GM12878 (cell line): Measurements from ENCODE around the gene CCSER1. TPM values are rescaled to one million over a fixed set of nuclear protein-coding genes. Genes with fewer than 3 reads are reported as not detected.

Experiments used
- ATAC-seq: fragments of 200-7000 bp; cut with Tn5 transposase; 3 replicates; pipeline ENCODE4 v1.9.1; 2020; ENCODE audit warnings: mild to moderate bottlenecking, moderate library complexity
- BruUV-seq: library from RNA; stranded (reverse); fragments of 400-500 nt; replicated peaks from 2 replicates; lab custom pipeline; 2021; lab: Mats Ljungman, UMichigan
- CTCF ChIA-PET: fragments of 300-600 bp; sonication (Branson Sonifier 250); formaldehyde crosslinking; extraction: SDS; loops from one replicate; lab custom pipeline; 2021; ENCODE audit warnings: inconsistent platforms; lab: Yijun Ruan, JAX
- POLR2A ChIA-PET: fragments of 350-600 bp; formaldehyde crosslinking; extraction: SDS; loops from one replicate; lab custom pipeline; 2021; ENCODE audit warnings: inconsistent platforms; lab: Charles Lee
- RAD21 ChIA-PET: fragments of 300-600 bp; sonication (Branson Sonifier 250); formaldehyde crosslinking; loops from one replicate; lab custom pipeline; 2023; ENCODE audit warnings: antibody characterized with exemption; ENCODE audit not compliant: unreplicated experiment; lab: Charles Lee
- SMC1A ChIA-PET: fragments of 300-600 bp; sonication (Branson Sonifier 250); formaldehyde crosslinking; loops from one replicate; lab custom pipeline; 2023; ENCODE audit not compliant: unreplicated experiment, uncharacterized antibody; lab: Charles Lee
- DNase-seq: peaks from one replicate; pipeline ENCODE4 v3.0.0-alpha.2; 2011; ENCODE audit warnings: low read depth, low spot score
- FAIRE-seq: peaks from 3 replicates; lab custom pipeline; 2011; peaks lifted over from hg19 to GRCh38; lab: Jason Lieb, UNC
- H2AFZ ChIP-seq: 2 replicates; pipeline ENCODE4 v1.6.0; 2011; ENCODE audit warnings: low read depth, low read length, control low read depth; ENCODE audit not compliant: control insufficient read depth
- H3K27ac ChIP-seq: 2 replicates; pipeline ENCODE4 v1.5.1; 2011; ENCODE audit warnings: control low read depth; ENCODE audit not compliant: control insufficient read depth, insufficient read depth
- H3K27me3 ChIP-seq, 2 experiments: replicated peaks in 1 of 2; 2 replicates each; pipeline versions ENCODE4 v1.6.0 to v1.6.1; 2011; ENCODE audit warnings: low read length in 1 of 2; ENCODE audit not compliant: control insufficient read depth in 2 of 2, insufficient read depth in 2 of 2
- H3K36me3 ChIP-seq, 2 experiments: 2 replicates each; pipeline ENCODE4 v1.5.1; 2011; ENCODE audit warnings: low read length in 1 of 2; ENCODE audit not compliant: control insufficient read depth in 2 of 2, insufficient read depth in 2 of 2
- H3K4me1 ChIP-seq: 2 replicates; pipeline ENCODE4 v1.6.1; 2011; ENCODE audit warnings: mild to moderate bottlenecking, low read length, moderate library complexity, mixed read lengths; ENCODE audit not compliant: control insufficient read depth, insufficient read depth
- H3K4me2 ChIP-seq: 2 replicates; pipeline ENCODE4 v1.6.0; 2011; ENCODE audit warnings: control low read depth; ENCODE audit not compliant: control insufficient read depth, insufficient read depth
- H3K4me3 ChIP-seq: fragments of 200-600 bp; sonication (generic); 2 replicates; pipeline ENCODE4 v1.5.1; 2016
- H3K79me2 ChIP-seq: 2 replicates; pipeline ENCODE4 v1.6.0; 2011; ENCODE audit warnings: low read length; ENCODE audit not compliant: control insufficient read depth, insufficient read depth
- H3K9ac ChIP-seq: 2 replicates; pipeline ENCODE4 v1.8.0; 2011; ENCODE audit warnings: low read length, control low read depth, mixed read lengths; ENCODE audit not compliant: control insufficient read depth, insufficient read depth
- H3K9me3 ChIP-seq: replicated peaks from 3 replicates; pipeline ENCODE4 v1.5.1; 2011; ENCODE audit warnings: mild to moderate bottlenecking, low read length; ENCODE audit not compliant: control insufficient read depth, insufficient read depth
- H4K20me1 ChIP-seq: 2 replicates; pipeline ENCODE4 v1.6.0; 2011; ENCODE audit not compliant: control insufficient read depth, insufficient read depth
- IRF4 ChIP-seq: IDR thresholded peaks from 2 replicates; pipeline ENCODE4 v1.6.1; 2011; ENCODE audit warnings: low read depth, low read length
- JUNB ChIP-seq: IDR thresholded peaks from 2 replicates; pipeline ENCODE4 v1.6.1; 2016; ENCODE audit warnings: antibody characterized with exemption, mild to moderate bottlenecking
- NFIC ChIP-seq: IDR thresholded peaks from 2 replicates; pipeline ENCODE4 v1.6.1; 2012; ENCODE audit warnings: low read depth, mild to moderate bottlenecking, inconsistent platforms, low read length, moderate library complexity
- SIX5 ChIP-seq: IDR thresholded peaks from 2 replicates; pipeline ENCODE4 v1.6.1; 2011; ENCODE audit warnings: mild to moderate bottlenecking, low read depth, low read length, moderate library complexity; ENCODE audit not compliant: severe bottlenecking
- SMARCA5 ChIP-seq: fragments of 450-650 bp; IDR thresholded peaks from 2 replicates; pipeline ENCODE4 v1.6.1; 2017; ENCODE audit warnings: mild to moderate bottlenecking
- WGBS: methylation state at CpG from one replicate; pipeline ENCODE4 v1.1.6; 2016; ENCODE audit warnings: low lambda C conversion rate; ENCODE audit not compliant: insufficient replicate concordance, insufficient coverage; ENCODE audit errors: missing lambda C conversion rate; 5-methylcytosine and 5-hydroxymethylcytosine counted together
- in situ Hi-C: fragments of 300-500 bp; cut with MboI; formaldehyde crosslinking; loops from 9 replicates; pipeline ENCODE4 v1.14.3; 2018; ENCODE audit warnings: mixed read lengths
- intact Hi-C: fragments of 100-400 bp; cut with micrococcal nuclease; formaldehyde crosslinking; loops from one replicate; pipeline ENCODE4 v1.14.2; 2022; ENCODE audit not compliant: unreplicated experiment
- polyA plus RNA-seq, 11 experiments: library from polyadenylated mRNA; depleted of rRNA in 4 of 11; unstranded in 6 of 11; stranded (reverse) in 5 of 11; fragments of >200 nt; fragmentation: Nextera tagmentation in 4 of 11; fragmentation: Illumina TruSeq in 1 of 11; extraction: Ambion mirVana in 4 of 11; extraction: Trizol in 1 of 11; gene quantifications; 1 replicate in 1 of 11; 2 replicates in 10 of 11; pipeline versions ENCODE4 v1.2.1 to v1.2.3, GENCODE V29; 2011 to 2016; ENCODE audit warnings: inconsistent platforms in 2 of 11, missing spikeins in 2 of 11, low read depth in 1 of 11
- total RNA-seq, 4 experiments: library from RNA; depleted of rRNA in 3 of 4; stranded (reverse); fragments of >200 nt in 3 of 4; fragmentation: Illumina TruSeq in 1 of 4; extraction: Trizol in 1 of 4; gene quantifications; 2 replicates each; pipeline versions ENCODE4 v1.2.1 to v1.2.3, GENCODE V29; 2013 to 2021
- TF ChIP-seq, protein P1 (sequence below): fragments of 450-650 bp; IDR thresholded peaks from 2 replicates; pipeline ENCODE4 v1.6.1; 2017; ENCODE audit warnings: low read depth, mild to moderate bottlenecking, moderate library complexity

CCSER1 gene
- total and polyA plus RNA-seq, 10 of the 15 experiments (the other 5 are each of a cell fraction or from before 2014, with no cell fraction given), result 0.22 to 2.7 (median 1.0) TPM

DNA sequence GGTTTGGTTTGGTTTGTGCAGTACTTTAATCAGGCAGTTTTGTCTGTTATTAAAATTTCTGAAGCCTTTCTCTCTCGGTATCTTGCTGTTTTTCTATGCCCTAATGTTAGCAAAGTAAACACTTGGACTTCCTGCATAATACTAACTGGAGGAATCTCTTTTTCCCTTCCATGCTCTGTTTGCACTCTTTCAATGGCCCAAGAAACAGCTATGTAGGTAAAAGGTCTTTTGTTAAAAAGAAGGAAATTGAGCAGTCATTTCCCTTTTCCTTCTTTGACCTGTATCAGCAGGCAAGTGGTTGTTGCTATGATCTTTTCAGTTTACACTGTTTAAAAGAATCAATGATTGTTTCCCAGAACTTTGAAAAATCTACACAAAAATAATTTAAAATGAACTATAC, 82.7 kb downstream of the CCSER1 start:
- Histone ChIP-seq H3K79me2 (no peaks in the 10 kb centered on the region), H3K4me2 (no peak overlapping the region), H2AFZ (no peak overlapping the region), H3K4me1 (no peaks in the 10 kb centered on the region), H3K4me3 (no peak overlapping the region), H4K20me1 (no peaks in the 10 kb centered on the region), H3K27ac (no peak overlapping the region), H3K9me3 (no peaks in the 10 kb centered on the region; the same call in 2 of the 3 replicates), H3K27me3 (no peaks in the 10 kb centered on the region), H3K36me3 (no peaks in the 10 kb centered on the region), H3K9ac (no peak overlapping the region)
- no TSS peak for BruUV-seq
- SMC1A ChIA-PET, result no interaction called here
- WGBS, result 0% methylated on average over 1 of the region's 1 CpG
- no peak for TF ChIP-seq NFIC
- TF ChIP-seq, protein P1, sequence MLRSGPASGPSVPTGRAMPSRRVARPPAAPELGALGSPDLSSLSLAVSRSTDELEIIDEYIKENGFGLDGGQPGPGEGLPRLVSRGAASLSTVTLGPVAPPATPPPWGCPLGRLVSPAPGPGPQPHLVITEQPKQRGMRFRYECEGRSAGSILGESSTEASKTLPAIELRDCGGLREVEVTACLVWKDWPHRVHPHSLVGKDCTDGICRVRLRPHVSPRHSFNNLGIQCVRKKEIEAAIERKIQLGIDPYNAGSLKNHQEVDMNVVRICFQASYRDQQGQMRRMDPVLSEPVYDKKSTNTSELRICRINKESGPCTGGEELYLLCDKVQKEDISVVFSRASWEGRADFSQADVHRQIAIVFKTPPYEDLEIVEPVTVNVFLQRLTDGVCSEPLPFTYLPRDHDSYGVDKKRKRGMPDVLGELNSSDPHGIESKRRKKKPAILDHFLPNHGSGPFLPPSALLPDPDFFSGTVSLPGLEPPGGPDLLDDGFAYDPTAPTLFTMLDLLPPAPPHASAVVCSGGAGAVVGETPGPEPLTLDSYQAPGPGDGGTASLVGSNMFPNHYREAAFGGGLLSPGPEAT, result no peak
- TF ChIP-seq SMARCA5, result no peak
- DNase-seq, result no peak
- in situ Hi-C loops, result no loop called here
- no peak for ATAC-seq
- CTCF ChIA-PET, result no interaction called here
- no peak for FAIRE-seq
- POLR2A ChIA-PET, result no interaction called here
- RAD21 ChIA-PET, result no interaction called here
- intact Hi-C loops, result no loop called here

DNA sequence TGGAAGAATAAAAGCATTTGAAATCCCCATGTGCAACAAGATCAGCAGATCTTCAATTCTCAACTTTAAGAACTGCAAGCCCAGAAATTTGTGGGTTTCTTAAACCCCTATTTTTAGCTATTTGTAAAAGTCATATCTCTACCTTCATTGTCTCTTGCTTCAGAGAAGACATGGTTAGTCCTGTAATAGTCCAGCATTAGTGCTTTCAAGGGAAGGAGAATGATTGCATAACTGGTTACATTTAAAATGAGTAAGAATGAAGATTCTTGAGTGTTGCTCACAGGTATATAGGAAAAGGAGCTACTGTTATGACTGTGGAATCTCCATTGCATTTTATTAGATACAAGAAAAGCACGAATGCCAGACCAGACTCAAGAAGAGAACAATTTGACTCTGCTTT, 84.0 kb downstream of the CCSER1 start:
- ChIA-PET CTCF (interaction anchor here (0.6 kb wide), 1 partner anchor 47 kb away, joined by 4 read pairs; no protein-coding TSS in a partner anchor), SMC1A (interaction anchor here (1.0 kb wide), 1 partner anchor 19 kb away, joined by 3 read pairs; no protein-coding TSS in a partner anchor), POLR2A (no interaction called here), RAD21 (no interaction called here)
- no peaks in the 10 kb centered on the region for H3K79me2 ChIP-seq
- H3K4me3 ChIP-seq, result no peak overlapping the region
- H3K4me1 ChIP-seq, result no peaks in the 10 kb centered on the region
- ATAC-seq, result no peak
- in situ Hi-C loops, result no loop called here
- H3K9ac ChIP-seq, result no peak overlapping the region
- TF ChIP-seq JUNB (peak; percentile 47), NFIC (0 out of 2 replicates have a peak, but pooled peaks have one; percentile 14), SIX5 (no peak), IRF4 (no peak)
- H3K36me3 ChIP-seq, result no peaks in the 10 kb centered on the region
- H3K9me3 ChIP-seq, result no peaks in the 10 kb centered on the region; the same call in 2 of the 3 replicates
- no peaks in the 10 kb centered on the region for H3K27me3 ChIP-seq
- FAIRE-seq, result no peak
- H4K20me1 ChIP-seq, result no peaks in the 10 kb centered on the region
- no peak overlapping the region for H2AFZ ChIP-seq
- 0% methylated on average over 1 of the region's 1 CpG for WGBS
- no peak overlapping the region for H3K4me2 ChIP-seq
- intact Hi-C loops, result no loop called here
- no TSS peak for BruUV-seq
- DNase-seq, result no peak
- H3K27ac ChIP-seq, result no peak overlapping the region
